Left forelimb (tissue), 1 donor: Measurements from ENCODE around the gene TGFBR2.
A peak's percentile ranks its signal among the peaks of the same experiment; 100 is the strongest.

Source experiments
- DNase-seq: peaks from one replicate; pipeline ENCODE4 v3.0.0-alpha.2; 2018; ENCODE audit warnings: low spot score

TGFBR2 gene

GRCh38 chr3:30673425-30674341 is 67.3 kb downstream of the TGFBR2 start:
- DNase-seq: no peak

GRCh38 chr3:30675006-30675405 is 68.6 kb downstream of the TGFBR2 start:
- no peak for DNase-seq

- no peak for DNase-seq
Measured at GRCh38 chr3:30675774-30676173, 69.4 kb downstream of the TGFBR2 start.

- DNase-seq: no peak
Measured at GRCh38 chr3:30676424-30677346, 70.3 kb downstream of the TGFBR2 start.

GRCh38 chr3:30677347-30677685 is 70.9 kb downstream of the TGFBR2 start:
- no peak for DNase-seq

- DNase-seq: no peak
Measured at GRCh38 chr3:30679045-30679444, 72.6 kb downstream of the TGFBR2 start.

GRCh38 chr3:30680789-30681648 is 74.6 kb downstream of the TGFBR2 start:
- peak; percentile 81 for DNase-seq

GRCh38 chr3:30681649-30682211 is 75.3 kb downstream of the TGFBR2 start:
- no peak for DNase-seq

GRCh38 chr3:30682434-30683155 is 76.2 kb downstream of the TGFBR2 start:
- DNase-seq: no peak

GRCh38 chr3:30683769-30684168 is 77.4 kb downstream of the TGFBR2 start:
- no peak for DNase-seq

GRCh38 chr3:30684356-30684755 is 78.0 kb downstream of the TGFBR2 start:
- DNase-seq: no peak

- no peak for DNase-seq
Measured at GRCh38 chr3:30685267-30685667, 78.9 kb downstream of the TGFBR2 start.

- no peak for DNase-seq
Measured at GRCh38 chr3:30686176-30686575, 79.8 kb downstream of the TGFBR2 start.

- no peak for DNase-seq
Measured at GRCh38 chr3:30686799-30687198, 80.4 kb downstream of the TGFBR2 start.

GRCh38 chr3:30687930-30688570 is 81.6 kb downstream of the TGFBR2 start:
- DNase-seq: no peak

GRCh38 chr3:30688776-30689641 is 82.6 kb downstream of the TGFBR2 start:
- no peak for DNase-seq

- no peak for DNase-seq
Measured at GRCh38 chr3:30690199-30690598, 83.8 kb downstream of the TGFBR2 start.

- DNase-seq: no peak
Measured at GRCh38 chr3:30691249-30691880, 85.0 kb downstream of the TGFBR2 start.

- no peak for DNase-seq
Measured at GRCh38 chr3:30691944-30692343, 85.5 kb downstream of the TGFBR2 start.
